Dedifferentiated amniotic fluid mesenchymal stem cell (primary cell): Measurements from ENCODE around the gene EYA2.

Experiments used
- DNase-seq: peaks from one replicate; pipeline ENCODE4 v3.0.0-alpha.2; 2016; ENCODE audit errors: extremely low spot score

The EYA2 gene

DNA sequence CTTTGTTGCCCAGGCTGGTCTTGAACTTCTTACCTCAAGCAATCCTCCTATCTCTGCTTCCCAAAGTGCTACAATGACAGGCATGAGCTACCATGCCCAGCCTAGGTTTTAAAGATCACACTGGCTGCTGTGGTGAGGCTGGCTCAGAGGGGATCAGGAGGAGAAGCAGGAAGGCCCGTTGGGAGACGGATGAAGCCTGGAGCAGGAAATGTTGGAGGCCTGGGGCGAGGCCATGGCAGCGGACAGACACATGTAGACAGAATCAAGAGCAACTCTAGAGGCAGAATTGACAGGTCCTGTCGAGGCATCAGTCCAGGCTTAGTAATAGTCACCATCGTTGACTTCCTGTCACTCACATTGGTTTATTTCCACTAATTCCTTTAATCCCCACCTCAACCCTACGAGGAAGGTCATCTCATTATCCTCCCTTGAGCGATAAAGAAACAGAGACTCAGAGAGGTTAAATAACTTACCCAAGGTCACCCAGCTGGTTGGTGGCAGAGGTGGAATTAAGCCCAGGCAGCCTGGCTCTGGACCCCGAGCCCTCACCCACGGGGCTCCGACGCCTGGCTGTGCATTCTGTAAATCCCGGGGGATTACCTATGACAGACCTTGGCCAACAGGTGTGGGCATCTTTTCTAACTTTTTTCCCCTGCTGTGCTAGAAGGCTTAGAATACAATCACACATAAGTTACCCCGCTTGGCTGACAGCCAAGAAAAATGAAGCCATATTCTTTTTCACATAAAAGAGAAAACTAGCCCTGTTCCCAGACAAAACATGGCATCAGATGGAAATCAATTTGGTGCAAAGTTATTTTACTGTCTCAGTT, 113.4 kb downstream of the EYA2 start:
- DNase-seq, result no peak

- no peak for DNase-seq
Observed at GRCh38 chr20:47008842-47009518, 114.3 kb downstream of the EYA2 start.

DNA sequence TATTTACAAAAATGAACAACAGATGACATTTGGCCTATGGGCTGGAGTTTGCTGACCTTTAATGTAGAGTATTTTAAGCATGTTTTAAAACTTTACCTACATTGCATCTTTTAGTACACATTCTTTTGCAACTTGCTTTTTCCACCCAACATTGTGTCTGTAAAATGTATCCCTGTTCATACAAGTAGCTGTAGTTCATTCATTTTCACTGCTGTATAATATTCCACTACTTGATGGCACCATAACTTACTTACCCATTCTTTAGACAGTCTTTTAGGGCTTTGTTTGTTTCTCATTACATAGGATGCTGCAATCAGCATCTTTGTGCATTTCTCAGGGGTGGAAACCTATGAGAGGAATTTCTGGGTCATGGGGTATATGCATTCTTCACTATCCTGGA, 115.1 kb downstream of the EYA2 start:
- no peak for DNase-seq

DNA sequence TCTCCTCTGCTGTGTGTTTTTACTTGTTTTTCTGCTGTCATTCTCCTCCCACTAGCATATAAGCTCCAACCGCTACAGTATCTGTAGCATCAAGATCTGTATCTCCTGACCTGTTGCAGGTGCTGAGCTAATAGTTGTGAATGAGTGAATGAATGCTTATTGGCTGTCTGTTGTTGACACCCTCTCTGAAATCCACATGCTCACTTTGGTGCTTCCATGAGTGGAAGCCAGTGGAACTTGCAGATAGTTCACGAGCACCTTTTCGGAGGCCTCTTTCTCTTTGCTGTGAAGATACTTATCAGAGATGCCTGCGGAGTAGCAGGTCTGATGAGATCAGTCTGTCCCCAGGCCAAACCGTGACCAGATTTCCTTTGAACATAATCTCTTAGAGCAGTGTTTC, 117.3 kb downstream of the EYA2 start:
- DNase-seq, result no peak

DNA sequence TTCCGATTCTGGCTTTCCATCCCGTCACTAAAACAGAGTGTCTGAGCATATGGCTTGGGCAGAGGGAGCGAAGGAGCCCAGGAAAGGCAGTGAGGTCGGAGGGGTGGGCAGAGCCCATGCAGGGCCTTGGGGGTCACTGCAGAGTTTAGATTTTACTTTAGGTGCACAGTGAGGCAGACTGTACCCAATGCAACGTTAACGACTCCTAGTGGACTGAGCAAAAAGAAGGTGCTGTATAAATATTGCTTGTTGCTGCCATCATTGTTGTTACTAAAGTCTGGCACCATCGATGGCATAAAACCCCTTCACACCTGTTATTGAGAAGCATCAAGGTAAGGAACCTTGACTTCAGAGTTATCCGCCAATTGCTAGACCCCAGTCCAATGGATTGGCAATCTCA, 119.0 kb downstream of the EYA2 start:
- no peak for DNase-seq

DNA sequence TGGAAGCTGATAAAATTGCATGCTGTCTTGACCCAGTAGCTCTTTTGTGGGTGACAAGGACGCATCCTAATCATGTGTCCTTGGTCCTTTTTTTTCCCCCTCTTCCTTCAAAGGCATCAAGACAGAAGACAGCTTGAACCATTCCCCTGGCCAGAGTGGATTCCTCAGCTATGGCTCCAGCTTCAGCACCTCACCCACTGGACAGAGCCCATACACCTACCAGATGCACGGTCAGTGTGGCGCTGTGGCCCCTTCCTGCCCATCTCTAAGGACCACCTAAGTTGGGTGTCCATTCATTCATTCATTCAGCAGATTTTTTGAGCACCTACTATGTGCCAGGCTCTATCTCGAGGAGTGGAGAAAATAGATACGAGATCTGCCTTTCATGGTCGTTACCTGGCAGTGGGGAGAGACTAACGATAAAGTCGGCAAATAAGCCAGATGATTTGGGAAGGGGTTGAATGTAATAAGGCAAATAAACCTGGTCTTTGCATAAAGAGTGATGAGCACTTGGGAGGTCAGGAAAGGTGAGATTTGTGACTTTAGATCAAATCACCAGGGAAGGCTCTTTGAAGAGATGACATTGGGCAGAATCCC, 121.5 kb downstream of the EYA2 start:
- DNase-seq, result no peak

DNA sequence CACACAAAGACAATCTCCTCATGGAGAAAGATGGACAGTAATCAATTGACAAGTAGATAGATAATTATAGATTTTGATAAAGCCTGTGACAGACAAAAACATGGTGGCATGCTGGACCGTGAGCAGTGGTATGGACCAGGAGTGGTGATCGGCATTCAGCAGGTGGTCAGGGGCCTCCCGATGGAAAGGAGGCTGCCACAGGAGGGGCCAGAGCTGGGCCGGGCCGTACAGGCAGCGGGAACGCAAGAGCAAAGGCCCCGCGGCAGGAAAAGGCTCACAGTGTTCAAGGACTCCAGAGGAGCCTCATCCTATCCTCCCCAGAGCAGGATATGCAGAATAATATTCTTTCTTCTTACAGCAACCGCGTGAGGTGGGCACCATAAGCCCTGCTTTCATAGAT, 123.7 kb downstream of the EYA2 start:
- no peak for DNase-seq

GRCh38 chr20:47019121-47019824, 124.6 kb downstream of the EYA2 start:
- DNase-seq, result peak; percentile 91

- peak; percentile 19 for DNase-seq
Observed at GRCh38 chr20:47020231-47020630, 125.6 kb downstream of the EYA2 start.

DNA sequence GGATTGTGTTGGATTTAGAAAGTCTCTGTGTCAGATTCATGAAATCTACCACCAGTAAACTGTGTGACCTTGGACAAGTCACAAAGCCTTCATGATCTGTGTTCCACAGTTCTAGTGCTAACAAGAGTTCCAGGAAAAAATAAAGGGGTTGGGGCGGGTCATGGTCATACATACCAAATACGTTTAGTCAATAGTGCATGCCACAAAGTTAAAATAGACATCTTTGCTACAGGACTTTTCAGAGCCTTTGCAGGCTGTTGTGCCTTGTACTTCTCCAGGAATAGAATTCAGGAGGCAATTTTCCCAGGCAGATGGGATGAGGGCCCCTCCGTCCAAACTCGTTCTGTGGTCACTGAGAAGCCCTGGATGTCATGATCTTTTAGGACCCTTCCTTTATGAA, 127.2 kb downstream of the EYA2 start:
- no peak for DNase-seq

GRCh38 chr20:47024461-47024937, 129.9 kb downstream of the EYA2 start:
- DNase-seq, result peak; percentile 81

DNA sequence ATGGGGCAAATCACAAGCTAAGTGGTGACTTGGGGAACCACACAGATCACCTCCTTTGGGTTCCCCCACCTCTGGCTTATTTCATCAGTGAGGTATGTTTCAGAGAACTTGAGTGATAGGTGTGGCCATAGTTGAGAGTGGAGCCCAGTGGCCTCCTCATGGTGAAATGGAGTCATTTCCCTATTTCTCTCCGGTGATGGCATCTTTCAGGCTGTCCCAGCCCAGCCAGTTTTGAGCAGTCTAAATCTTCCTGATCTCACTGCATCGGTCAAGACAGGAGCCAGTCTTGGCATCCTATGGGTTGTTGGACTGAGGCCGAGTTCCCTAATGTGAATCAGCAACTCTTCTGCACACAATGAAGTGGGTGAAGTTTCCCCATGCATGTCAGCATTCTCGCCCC, 132.4 kb downstream of the EYA2 start:
- DNase-seq, result no peak

DNA sequence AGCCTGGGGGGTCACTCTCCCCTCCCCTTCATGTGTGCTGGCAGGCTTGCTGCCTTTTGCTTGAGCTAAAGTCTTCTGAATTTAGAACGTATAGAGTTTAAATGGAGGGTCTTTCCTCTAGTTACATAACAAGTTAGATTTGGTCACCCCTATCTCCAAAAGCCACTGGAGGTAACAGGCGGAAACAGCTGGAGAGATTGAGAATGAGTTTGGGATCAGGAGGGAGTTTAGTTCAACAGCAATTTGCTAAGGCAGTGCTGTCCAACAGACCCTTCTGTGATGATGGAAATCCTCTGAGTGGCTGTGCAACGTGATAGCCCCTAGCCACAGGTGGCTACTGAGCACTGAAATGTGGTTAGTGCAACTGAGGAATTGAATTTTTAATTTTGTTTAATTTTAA, 132.8 kb downstream of the EYA2 start:
- DNase-seq, result no peak

DNA sequence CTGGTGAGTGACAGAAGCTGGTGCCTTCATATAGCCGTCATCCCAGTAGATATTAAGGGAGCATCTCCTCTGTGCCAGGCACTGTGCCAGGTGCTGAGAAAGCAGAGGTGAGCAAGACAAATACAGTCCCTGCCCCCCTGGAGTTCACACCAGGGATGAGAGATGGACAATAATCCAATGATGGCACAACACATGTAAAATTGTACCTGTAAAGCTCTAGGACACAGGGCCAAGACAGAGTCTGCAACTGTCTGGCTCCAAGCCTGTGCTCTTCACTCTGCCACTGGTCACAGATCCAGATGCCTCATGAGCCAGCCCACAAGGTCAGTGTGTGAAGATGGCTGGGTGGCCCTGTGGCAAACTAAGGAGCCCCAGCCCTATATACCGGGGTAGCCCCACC, 133.8 kb downstream of the EYA2 start:
- DNase-seq, result no peak

DNA sequence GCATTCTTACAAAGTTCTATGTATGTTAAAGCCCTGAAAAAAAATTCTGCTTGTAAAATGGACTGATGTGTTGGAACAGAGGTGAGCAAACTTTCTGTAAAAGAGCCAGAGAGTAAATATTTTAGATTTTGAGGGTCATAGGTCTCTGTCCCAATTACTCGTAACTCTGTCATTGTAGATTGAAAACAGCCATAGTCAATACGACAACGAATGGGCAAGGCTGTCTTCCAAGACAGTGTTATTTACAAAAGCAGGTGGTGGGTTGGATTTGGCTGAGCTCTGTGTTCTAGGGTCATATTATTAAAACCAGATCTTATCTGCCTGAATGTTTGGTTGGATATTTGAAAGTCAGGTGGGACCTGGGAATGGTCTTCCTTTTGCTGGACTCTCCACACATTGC, 135.2 kb downstream of the EYA2 start:
- DNase-seq, result no peak

GRCh38 chr20:47030271-47030810, 135.7 kb downstream of the EYA2 start:
- DNase-seq, result no peak

DNA sequence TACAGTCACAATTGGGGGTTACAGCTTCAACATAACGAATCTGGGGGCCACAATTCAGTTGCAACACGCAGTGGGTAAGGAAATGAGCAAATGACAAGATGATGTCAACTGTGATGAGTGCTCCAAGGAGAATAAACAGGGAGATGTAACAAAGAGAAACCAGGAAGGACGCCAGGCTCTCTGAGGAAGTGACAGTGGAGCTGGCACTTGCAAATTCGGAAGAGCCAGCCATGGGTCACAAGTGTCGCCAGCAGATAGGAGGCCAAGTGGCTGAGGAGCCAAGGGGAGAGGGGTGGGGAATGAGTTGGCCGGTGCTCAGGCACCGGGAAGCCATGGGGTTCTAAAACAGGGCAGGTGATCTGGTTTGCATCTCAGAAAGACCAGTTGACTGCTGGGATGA, 136.4 kb downstream of the EYA2 start:
- DNase-seq, result no peak

DNA sequence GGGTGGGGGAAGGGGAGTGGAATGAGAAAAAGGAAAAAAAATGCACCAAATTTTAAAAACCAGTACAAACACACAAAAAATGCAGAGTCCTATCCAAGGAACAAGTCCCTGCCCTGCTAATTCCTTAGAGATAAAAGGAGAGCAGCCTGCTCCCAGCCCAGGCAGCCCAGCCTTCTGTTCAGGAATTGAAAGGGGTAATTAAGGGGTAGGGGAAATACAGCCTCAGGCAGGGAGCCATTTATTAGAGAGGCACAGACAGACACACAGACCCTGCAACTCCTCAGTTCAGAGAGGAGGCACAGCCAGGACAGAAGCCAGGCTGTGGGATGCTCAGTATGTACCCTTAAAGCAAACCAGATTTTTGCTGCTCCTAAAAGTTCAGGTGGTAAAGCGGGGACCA, 137.2 kb downstream of the EYA2 start:
- no peak for DNase-seq

DNA sequence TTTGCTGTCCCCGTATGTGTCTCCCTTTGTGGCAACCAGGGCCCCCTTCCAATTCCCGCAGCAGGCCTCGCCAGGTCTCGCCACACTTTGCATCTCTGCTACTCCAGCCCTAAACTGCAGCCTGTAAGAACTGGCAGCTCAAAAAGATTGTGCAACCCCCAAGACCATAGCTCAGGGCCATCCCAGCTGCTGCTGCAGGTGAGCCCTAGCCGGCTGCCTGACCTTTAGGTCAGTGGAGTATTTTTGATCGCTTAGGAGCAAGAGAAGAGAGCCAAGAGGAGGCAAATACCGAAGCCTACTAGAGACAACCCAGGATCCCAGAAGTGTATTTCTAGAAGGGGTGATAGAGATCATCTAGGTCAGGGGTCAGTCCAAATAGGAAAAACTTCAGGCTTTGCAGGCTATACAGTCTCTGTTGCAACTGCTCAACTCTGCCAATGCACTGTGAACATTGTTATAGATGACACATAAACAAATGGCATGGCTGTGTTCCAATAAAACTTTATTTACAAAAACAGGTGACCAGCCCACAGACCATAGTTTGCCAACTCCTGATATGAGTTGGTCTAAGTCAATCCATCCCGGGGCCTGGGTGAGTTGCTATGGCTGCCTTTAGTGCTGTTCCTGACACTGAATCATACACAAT, 138.4 kb downstream of the EYA2 start:
- DNase-seq, result no peak

DNA sequence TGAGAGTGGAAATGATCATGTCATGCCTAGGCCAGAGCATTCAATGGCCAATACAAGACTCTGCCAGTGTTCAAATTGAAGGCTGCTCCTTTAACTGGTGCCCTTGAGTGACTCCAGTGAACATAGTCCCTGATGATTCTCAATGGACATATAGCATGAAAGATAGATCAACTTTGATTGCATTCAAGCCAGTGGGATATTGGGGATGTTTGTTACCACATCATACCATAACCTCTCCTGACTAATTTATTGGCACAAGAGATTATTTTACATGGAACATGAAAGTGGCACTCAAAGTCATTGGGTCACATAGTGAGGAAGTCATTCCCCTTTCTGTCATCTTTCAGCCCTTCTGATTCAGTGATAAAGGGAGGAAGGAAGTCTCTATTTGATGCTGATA, 139.0 kb downstream of the EYA2 start:
- DNase-seq, result no peak

GRCh38 chr20:47035026-47035590, 140.5 kb downstream of the EYA2 start:
- no peak for DNase-seq
